Thyroid gland (tissue), 4 donors: ENCODE measurements around the gene ARMH3.

Experiments used
- POLR2A ChIP-seq, 2 donors: fragments of 450-650 bp; IDR thresholded peaks; one replicate each; pipeline ENCODE4 v1.6.1; 2017; ENCODE audit warnings: antibody characterized with exemption in 2 of 2, mild to moderate bottlenecking in 2 of 2, moderate library complexity in 1 of 2
- TF ChIP-seq, protein P1 (sequence below), 6 experiments: fragments of 200-600 bp in 3 of 6; fragments of 450-650 bp in 3 of 6; sonication (generic) in 3 of 6; IDR thresholded peaks; one replicate each; pipeline ENCODE4 v1.5.1; 2016 to 2019; ENCODE audit warnings: antibody characterized with exemption in 6 of 6, mild to moderate bottlenecking in 2 of 6, inconsistent platforms in 1 of 6, moderate library complexity in 1 of 6

DNA sequence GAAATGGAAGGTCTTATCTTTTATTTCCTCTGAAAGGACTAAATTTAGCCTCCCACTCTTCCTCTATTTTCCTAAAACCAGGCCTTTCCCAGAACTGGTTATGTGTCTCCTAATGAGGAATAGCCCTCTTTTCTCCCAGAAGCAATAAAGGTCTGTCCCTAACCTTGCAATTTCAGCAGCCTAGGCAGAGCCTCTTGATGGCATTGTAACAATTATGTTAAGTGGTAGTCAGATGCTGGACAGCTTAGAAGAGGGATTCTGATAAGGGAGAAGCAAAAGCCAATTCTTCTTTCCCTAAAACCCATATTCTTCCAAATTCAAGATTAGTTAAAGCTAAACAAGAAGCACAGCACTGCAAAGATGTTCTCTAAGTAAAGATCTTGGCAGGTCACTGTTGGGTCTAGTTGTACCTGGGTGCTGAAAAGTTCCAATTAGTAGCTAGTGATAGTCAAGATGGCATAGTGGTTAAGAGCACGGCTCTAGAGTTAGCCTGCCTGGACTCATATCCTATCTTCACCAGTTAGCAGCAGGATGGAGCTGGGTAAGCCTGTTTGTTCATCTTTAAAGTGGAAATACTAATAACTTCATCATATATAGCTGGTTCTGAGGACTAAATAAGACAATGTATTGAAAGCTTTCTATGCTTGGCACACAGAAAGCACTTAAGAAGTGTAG is 198.0 kb downstream of the ARMH3 start:
- TF ChIP-seq, protein P1, sequence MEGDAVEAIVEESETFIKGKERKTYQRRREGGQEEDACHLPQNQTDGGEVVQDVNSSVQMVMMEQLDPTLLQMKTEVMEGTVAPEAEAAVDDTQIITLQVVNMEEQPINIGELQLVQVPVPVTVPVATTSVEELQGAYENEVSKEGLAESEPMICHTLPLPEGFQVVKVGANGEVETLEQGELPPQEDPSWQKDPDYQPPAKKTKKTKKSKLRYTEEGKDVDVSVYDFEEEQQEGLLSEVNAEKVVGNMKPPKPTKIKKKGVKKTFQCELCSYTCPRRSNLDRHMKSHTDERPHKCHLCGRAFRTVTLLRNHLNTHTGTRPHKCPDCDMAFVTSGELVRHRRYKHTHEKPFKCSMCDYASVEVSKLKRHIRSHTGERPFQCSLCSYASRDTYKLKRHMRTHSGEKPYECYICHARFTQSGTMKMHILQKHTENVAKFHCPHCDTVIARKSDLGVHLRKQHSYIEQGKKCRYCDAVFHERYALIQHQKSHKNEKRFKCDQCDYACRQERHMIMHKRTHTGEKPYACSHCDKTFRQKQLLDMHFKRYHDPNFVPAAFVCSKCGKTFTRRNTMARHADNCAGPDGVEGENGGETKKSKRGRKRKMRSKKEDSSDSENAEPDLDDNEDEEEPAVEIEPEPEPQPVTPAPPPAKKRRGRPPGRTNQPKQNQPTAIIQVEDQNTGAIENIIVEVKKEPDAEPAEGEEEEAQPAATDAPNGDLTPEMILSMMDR (IDR thresholded peaks at IDR 0.05) = no peak
- TF ChIP-seq POLR2A (IDR thresholded peaks at IDR 0.05) = no peak
